ENCODE results near the gene OR10H3.
A peak's percentile ranks its signal among the peaks of the same experiment; 100 is the strongest.
"Not testable (repeated sequence)": the region's sequence is repeated elsewhere in the genome, so short reads cannot be mapped to it uniquely, and the experiment has no call there.

The OR10H3 gene

DNA sequence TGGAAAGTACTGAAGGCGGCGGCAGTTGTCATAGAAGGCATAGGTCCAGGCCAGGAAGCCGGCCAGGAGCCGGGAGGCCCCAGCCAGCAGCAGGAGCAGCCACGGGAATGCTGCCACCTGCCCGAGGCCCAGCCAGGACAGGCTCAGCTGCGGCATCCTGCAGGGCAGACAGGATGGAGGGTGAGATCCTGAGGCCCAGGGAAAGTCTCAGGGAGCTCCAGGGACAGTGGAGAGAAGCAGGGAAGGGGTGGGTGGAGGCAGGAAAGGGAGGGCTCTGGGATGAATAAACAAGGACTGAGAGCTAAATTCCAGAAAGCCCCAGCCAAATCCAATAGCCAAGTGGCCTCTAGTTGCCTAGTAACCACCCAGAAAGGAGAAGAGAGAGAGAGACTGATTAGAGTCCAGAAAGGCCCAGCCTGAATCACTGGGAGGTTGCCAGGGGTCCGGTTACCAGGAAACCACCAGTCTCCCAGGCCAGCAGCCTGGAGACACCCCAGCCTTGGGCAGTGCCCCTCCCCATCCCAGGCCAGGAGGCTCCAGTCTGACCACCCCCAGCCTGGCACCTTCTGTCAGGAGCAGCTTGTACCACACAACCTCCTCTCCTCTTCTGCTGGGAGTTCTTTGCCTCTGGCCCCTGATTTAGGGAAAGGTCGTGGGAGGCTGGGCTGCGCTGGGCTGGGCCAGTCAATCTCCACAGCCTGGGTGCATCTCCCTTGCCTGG lies 42.1 kb downstream of the OR10H3 start:
- peak; percentile 58 to 85 for DNase-seq

GRCh38 chr19:15780610-15781418 lies 43.0 kb downstream of the OR10H3 start:
- DNase-seq = no peak

GRCh38 chr19:15781661-15782060 lies 43.9 kb downstream of the OR10H3 start:
- no peak for DNase-seq

DNA sequence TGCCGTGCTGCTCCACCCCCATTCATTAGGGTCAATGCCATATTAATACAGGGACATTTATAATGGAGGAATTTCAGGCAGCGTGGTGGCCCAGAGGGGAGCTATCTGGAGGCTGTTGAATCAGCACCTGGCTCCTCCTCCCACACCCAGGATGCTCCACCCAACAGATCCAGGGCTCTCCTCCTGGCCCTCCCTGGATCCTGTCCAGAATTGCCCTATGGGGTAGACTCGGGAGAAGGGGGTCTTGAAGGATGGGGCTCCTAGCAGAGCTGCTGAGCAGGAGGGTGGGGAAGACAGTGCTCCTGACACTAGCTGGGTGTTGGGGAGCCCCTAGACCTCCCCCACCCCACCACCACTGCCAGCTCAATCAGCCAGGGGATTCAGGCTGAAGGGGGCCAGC lies 44.4 kb downstream of the OR10H3 start:
- no peak for DNase-seq

- not testable (repeated sequence) for DNase-seq
Observed at GRCh38 chr19:15782896-15783295, 45.1 kb downstream of the OR10H3 start.

GRCh38 chr19:15787611-15788155 lies 49.9 kb downstream of the OR10H3 start, which contains the start of gene OR10H5:
TSS of gene OR10H5 (plus strand) at chr19:15787661. CDS start at chr19:15794049, 6,388 bp downstream.
- DNase-seq = no peak

- DNase-seq = no peak
Observed at GRCh38 chr19:15788594-15789270, 50.9 kb downstream of the OR10H3 start.

- DNase-seq = no peak
Observed at GRCh38 chr19:15790096-15790495, 52.3 kb downstream of the OR10H3 start.

Data from cerebellar nuclear complex (tissue), 1 donor.